GM12872 (cell line): ENCODE results near the gene SORL1-AS1.

Source experiments
- CTCF ChIP-seq: IDR thresholded peaks from 3 replicates; pipeline ENCODE4 v1.5.1; 2011; ENCODE audit warnings: low read depth, mild to moderate bottlenecking, low read length, moderate library complexity; ENCODE audit not compliant: insufficient read depth

Gene SORL1-AS1

GRCh38 chr11:121391914-121392313 lies 60.9 kb downstream of the SORL1-AS1 start:
- TF ChIP-seq CTCF: no peak

- no peak for TF ChIP-seq CTCF
These were observed 63.1 kb downstream of the SORL1-AS1 start for GRCh38 chr11:121389651-121390050.
